G401.6 (cell line): ENCODE measurements around the gene GPR137.

ENCODE experiments used
- FAIRE-seq: peaks from 2 replicates; lab custom pipeline; 2012; peaks lifted over from hg19 to GRCh38; lab: Jason Lieb, UNC

Gene GPR137

DNA sequence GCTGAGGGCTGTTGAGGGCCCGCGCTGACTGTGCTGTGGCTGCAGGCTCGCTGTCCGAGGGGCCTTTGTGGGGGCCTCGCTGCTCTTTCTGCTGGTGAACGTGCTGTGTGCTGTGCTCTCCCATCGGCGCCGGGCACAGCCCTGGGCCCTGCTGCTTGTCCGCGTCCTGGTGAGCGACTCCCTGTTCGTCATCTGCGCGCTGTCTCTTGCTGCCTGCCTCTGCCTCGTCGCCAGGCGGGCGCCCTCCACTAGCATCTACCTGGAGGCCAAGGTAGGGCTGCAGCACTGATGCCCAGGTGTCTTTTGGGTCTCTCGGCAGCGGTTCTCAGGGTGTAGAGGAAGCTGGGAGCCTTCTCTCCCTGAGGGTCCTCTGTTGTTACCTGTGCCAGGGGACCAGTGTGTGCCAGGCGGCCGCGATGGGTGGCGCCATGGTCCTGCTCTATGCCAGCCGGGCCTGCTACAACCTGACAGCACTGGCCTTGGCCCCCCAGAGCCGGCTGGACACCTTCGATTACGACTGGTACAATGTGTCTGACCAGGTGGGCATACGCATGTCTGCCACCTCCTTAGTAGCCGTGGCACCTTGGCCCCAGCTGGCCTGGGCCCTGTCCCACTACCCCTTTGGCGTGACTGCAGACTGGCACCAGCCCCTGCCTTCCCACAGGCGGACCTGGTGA, 2.2 kb downstream of the GPR137 start:
- no peak for FAIRE-seq

DNA sequence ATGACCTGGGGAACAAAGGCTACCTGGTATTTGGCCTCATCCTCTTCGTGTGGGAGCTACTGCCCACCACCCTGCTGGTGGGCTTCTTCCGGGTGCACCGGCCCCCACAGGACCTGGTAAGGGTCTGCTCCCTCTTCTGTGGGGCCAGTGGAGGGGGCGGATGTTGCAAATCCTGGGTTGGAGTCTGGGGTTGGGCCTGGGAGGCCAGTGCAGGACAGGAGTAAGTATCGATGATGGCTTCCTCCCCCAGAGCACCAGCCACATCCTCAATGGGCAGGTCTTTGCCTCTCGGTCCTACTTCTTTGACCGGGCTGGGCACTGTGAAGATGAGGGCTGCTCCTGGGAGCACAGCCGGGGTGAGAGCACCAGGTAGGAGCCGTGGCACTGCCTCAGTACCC, 2.7 kb downstream of the GPR137 start:
- FAIRE-seq = no peak

DNA sequence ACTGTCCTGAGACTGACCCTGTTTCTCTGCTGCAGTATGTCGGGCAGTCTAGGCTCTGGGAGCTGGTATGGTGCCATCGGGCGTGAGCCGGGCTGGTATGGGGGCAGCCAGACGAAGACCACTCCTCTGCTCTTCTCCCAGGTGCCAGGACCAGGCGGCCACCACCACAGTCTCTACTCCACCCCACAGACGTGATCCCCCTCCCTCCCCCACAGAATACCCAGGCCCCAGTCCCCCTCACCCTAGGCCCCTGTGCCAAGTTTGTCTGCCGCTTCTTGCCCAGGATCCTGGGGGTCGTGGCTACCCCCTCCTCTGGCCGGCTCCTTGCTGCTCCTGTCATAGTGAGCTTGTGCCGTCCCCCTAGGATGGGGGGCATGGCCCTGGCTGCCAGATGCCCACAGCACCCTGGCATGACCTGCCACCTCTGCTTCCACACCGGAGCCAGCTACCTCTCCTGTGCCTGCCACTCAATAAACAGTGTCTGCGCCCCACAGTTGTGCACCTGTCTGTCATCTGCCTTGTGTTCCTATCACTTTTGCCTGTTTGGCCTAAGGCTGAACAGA, 3.4 kb downstream of the GPR137 start:
- FAIRE-seq = no peak

DNA sequence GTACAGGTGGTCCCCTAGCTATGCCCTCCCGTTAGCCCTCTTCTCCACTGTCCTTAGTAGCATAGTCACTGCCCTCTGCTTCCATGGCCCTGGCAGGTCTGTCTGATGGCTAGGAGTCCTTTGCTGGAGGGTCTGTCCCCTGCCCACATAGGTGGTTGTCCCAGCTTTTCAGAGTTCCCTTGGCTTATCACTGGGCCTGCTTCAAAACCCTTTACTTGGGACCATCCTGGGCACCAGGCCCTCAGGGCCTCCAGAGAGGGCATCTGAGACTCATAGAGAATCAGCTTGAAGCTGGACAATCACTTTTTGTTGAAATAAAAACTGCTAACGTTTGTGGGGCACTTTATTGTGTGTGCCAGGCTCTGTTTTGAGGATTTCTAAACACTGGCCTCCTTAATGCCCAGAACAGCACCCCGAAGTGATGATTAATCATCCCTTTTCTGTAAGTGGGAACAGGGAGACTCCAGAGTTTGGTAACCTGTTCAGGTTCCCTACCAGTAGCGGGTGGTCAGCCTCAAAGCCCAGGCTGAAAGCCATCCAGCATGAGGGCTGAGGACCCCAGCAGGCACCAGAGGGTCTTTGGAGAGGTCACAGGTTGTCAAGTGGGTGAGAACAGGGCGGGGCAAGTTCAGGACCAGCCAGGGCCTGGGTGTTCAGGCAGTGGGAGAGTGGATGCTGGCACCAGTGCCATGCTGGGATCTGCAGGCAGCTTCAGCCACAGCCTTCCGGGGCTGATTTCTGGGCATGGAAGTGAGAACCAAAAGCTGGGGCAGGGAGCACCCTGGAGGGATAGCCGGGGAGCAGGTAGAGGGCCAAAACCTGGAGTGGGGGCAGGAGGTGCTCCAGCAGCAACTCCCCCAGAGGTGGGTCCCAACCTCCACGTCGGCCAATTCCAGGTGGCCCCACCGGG, 5.0 kb downstream of the GPR137 start:
- no peak for FAIRE-seq

DNA sequence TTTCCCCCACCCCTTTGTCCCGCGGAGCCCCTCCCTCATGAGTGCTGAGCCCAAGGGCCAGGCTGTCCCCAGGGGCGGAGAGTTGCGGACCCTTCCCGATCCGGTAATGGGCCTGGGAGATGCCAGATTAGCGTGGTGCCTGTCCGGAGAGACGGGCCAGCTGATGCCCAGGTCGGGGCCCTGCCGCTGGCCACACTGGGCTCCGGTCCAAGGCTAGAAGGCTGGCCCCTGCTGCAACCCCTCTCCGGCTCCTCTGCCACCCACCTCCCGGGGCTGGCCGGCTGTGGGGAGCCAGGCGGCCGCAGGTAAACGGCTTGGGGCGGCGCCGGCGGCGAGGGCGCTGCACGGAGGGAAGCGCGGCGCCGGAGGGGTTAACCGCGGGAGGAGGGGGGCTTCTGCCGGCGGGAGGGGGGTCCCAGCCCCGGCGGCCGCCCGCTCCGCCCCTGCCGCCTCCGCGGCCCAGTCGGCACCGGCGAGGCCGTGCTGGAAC, 5.7 kb downstream of the GPR137 start, which contains the start of gene KCNK4:
Gene KCNK4, plus strand, starts transcription at position 41 of the 490 bp plus-strand sequence. CDS start 1,717 bp downstream, outside the sequence.
- FAIRE-seq = no peak

DNA sequence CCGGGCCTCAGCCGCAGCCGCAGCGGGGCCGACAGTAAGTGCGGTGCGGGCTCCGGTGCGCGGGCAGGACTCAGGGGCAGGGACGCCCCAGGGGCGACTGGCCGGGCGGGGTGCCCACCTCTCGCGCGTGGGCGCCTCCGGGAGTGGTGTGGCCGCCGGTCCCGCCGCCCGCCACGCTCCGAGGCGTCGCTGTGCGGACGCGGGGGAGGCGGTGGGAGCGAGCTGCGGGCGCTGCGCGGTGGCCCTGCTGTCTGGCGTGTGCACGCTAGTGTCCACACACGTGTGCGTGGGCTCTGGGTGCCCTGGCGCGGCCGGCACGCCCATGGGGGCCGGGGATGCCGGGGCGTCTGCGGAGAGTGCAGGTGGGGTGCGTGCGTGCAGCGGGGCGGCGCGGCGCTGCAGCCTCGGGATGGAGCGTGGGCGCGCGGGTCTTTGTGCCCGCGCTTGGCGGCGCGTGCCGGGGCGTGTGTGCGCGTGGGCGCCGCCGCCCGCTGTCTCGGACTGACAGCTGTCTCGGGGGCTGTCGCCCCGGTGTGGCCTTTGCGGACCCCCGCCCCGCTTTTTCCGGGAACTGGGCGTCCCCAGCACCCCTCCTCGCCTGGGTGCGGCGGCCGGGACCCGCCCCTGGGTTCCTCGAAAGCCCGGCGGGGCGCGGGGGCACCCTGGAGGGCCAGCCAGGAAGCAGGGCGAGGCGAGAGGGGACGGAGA, 6.3 kb downstream of the GPR137 start:
- no peak for FAIRE-seq

DNA sequence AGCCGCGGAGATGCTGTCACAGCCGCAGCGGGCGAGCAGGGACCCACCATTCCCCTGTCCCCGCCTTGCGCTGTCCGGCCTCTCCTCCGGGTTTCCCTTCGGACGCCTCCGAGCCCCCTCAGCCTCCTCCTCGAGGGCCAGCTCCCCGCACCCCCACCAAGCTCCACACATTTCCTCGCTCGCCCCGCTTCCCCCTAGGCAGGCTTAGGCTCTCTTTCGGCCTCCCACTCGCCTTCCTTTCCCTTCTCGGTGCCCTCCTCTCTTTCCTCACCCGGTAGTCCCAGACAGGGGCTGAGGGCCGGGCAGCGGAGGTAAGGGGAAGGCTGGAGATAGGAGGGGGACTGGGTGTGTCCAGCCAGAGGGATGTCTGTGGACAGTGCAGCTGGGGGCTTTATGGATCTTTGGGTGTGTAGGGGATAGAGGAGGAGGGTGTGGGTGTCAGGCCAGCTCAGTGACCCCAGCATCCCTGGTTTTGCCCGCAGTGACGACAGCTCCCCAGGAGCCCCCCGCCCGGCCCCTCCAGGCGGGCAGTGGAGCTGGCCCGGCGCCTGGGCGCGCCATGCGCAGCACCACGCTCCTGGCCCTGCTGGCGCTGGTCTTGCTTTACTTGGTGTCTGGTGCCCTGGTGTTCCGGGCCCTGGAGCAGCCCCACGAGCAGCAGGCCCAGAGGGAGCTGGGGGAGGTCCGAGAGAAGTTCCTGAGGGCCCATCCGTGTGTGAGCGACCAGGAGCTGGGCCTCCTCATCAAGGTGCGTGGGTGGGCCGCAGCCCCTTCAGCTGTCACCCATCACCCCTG, 7.0 kb downstream of the GPR137 start:
- FAIRE-seq = no peak

DNA sequence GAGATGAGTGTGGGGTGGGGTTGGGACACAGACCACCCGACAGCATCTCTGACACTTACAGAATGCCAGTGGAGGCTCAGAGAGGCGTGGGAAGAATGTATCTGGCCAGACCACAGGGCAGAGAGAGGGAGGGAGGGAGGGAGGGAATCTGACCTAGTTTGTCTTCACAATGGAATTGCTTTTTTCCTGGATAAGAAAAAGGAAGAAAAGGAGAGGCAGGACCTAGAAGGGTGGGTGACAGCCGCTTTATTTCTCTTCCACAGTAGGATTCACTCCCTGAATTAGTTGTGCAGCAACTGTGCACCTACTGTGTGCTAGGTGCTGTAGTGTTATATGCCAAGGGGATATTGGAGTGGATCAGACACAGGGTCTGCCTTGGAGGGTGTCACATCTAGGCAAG, 9.1 kb downstream of the GPR137 start:
- FAIRE-seq = no peak

DNA sequence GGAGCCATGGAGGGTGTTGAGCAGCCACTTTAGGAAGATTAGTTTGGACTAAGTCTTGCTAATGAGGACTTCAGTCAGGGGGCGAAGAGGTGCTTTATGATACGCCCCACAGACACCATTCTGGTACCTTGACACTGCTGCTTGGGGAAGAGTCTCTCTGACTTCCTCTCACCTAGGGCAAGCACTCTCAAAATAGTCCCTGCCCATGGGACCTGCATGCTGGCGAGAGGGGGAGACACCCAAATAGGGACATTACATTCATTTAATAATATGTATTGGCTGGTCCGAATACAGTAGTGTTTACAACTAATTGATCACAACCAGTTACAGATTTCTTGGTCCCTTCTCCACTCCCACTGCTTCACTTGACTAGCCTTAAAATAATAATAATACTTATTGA, 10.1 kb downstream of the GPR137 start:
- no peak for FAIRE-seq

DNA sequence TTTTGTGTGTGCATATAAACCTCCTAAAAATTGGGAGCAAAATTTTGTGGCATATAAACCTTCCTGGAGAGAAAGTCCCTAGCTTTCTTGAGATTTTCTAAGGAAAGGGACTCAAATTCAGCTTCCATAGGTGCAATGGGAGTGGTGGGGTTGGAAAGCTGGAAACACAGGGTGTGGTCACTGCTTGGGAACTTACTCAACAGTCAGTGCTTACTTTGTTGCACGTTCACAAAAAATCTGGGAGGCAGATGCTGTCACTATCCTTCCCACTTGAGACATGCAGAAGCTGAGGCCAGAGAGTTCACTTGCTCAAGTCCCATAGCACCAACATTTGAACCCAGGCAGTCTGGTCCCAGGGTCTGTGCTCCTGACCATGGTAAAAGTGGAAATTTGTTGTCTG, 10.6 kb downstream of the GPR137 start:
- no peak for FAIRE-seq

DNA sequence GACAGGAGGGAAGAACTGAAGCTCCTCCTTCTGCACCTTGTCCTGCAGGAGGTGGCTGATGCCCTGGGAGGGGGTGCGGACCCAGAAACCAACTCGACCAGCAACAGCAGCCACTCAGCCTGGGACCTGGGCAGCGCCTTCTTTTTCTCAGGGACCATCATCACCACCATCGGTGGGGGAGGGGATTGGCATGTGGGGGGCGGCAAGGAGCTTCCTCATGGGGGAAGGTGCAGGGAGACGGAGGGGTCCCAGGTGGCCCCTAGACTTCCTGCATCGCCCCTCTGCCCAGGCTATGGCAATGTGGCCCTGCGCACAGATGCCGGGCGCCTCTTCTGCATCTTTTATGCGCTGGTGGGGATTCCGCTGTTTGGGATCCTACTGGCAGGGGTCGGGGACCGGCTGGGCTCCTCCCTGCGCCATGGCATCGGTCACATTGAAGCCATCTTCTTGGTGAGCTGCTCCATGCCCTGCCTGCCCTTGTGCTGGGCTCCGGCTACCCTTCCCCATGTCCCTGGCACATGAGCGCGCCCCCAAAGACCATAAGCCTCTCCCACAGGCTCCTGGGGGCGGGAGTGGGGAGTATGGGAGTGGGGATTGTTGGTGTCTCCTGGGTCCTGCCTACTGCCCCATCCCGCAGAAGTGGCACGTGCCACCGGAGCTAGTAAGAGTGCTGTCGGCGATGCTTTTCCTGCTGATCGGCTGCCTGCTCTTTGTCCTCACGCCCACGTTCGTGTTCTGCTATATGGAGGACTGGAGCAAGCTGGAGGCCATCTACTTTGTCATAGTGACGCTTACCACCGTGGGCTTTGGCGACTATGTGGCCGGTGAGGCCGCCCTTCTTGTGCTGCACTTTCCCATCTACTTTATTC, 11.4 kb downstream of the GPR137 start:
- no peak for FAIRE-seq

DNA sequence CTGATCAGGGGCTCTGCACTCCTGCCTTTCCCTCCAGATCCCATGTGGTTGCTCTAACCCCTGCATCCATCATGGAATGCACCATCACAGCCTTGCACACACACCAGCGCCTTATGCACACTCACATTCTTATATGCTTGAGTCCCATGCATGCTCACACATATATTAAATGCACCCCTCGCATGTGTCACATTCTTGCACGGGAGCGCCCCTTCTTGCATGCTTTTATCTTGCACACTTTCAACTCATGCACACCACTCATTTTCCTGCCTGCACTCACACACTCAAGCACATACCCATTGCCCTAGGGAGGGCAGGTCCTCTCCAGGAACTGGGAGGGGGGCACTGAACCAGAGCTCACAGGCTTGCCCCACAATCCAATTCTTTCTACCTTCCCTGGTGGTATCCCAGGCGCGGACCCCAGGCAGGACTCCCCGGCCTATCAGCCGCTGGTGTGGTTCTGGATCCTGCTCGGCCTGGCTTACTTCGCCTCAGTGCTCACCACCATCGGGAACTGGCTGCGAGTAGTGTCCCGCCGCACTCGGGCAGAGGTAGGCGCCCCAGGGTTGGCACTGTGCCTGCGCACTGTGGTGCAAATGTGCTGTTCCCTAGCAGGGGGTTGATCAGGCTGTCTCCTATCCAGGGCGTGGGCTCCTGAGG, 12.2 kb downstream of the GPR137 start:
- no peak for FAIRE-seq

DNA sequence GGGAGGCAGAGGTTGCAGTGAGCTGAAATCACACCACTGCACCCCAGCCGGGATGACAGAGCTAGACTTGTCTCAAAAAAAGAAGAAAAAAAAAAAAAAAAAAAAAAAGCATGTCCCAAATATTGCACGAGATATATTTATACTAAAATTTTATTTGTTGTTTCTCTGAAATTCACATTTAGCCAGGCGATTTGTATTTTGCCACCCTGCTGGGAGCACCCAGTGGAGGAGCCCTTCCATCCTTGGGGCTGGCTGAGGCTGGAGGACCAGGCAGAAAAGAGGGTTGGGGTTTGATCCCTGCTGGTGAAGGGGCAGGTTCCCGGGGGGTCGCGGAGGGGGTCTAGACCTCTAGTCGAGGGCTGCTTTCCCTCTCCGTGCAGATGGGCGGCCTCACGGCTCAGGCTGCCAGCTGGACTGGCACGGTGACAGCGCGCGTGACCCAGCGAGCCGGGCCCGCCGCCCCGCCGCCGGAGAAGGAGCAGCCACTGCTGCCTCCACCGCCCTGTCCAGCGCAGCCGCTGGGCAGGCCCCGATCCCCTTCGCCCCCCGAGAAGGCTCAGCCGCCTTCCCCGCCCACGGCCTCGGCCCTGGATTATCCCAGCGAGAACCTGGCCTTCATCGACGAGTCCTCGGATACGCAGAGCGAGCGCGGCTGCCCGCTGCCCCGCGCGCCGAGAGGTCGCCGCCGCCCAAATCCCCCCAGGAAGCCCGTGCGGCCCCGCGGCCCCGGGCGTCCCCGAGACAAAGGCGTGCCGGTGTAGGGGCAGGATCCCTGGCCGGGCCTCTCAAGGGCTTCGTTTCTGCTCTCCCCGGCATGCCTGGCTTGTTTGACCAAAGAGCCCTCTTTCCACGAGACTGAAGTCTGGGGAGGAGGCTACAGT, 13.6 kb downstream of the GPR137 start:
- FAIRE-seq = no peak

DNA sequence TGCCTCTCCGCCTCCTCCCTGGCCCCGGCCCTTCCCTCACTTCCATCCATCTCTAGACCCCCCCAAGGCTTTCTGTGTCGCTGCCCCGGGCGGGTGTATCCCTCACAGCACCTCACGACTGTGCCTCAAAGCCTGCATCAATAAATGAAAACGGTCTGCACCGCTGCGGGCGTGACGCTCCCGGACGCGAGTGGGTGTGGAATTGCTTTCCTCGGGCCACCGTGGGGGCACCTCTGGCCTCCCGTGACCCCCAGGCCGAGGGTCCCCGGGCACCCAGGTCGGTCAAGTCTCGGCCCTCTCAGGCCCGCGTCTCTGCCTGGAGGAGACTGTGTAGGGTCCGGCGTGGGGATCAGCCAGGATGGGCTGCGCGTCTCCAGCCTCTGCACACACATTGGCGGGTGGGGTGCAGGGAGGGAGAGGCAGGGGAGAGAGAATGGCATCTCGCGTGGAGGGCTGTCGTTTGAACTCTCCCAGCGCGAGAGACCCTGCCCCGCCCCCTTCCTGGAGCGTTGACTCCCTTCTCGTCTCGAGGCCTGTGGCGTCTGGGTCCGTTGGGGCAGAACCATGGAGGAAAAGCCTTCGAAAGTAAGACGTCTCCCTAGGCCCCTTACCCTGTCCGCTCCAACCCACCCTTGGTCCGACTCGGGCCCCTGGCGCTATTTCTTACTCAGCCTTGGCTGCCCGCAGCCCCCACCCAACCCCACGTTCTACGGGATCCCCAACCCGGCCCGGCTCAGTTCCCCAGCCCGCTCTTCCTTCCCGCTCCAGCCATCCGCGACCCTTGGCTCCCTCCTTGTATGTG, 14.4 kb downstream of the GPR137 start, which contains the start of gene CATSPERZ:
Gene CATSPERZ, plus strand, starts transcription at position 512 of the 802 bp plus-strand sequence. Its CDS starts 53 bp downstream, at position 565.
- no peak for FAIRE-seq

DNA sequence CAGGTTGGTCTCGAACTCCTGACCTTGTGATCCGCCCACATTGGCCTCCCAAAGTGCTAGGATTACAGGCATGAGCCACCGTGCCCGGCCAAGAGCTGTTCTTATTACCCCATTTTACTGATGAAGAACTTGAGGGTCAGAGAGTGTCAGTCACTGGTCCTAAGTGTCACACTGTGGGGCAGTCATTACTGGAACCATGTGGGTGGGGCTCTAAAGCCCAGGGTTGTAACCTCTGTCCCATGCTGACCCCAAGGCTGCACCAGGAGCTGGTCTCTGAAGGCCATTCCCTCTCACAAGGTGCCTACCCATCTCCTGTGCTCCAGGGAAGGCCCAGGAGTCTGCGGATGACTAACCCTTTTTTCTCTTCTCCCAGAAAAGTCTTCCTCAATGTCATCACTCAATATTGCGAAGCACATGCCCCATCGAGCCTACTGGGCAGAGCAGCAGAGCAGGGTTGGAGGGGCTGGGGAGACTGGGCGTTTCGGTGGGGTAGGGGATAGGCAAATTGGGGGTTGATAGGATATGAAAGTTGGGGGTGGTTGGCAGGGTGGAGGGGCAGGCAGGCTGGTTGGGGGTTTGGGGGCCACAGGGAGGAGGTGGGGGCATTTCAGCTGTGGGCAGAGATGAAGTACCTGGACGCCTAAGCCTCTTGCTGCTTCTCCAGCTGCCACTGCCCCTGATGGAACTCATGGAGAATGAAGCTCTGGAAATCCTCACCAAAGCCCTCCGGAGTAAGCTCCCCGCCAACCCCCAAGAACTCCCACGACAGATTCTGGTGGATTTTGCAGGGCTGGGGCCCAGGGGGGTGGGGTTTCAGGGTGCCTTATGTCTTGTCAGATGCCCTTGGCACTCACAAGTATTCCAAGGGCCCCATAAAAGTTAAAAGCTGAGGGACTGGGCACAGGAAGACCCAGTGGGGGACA, 17.7 kb downstream of the GPR137 start:
- no peak for FAIRE-seq

DNA sequence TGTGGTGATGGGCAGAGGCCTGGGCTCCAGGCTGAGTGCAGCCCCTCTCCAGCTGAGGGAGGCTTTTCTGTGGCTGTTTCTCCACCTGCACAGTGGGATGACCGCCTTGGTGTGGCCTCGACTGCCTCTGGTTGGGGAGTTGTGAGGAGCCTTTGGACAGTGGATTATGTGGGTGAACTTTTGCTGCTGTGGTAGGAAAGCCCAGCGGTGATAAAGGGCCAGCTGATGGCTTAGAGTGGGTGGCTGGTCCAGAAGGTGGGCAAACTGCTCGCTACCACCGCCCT, 18.3 kb downstream of the GPR137 start:
- FAIRE-seq = no peak
